Stimulated activated CD8-positive, alpha-beta memory T cell treated with anti-CD3 and anti-CD28 coated beads, Interleukin-4, amount 100 ng/mL, for 24 hours (primary cell): Measurements from ENCODE around the gene GPR31.
A peak's percentile ranks its signal among the peaks of the same experiment; 100 is the strongest.

Source experiments
- DNase-seq: peaks from one replicate; pipeline ENCODE4 v3.0.0-alpha.2; 2020; ENCODE audit warnings: low read depth

The GPR31 gene

DNA sequence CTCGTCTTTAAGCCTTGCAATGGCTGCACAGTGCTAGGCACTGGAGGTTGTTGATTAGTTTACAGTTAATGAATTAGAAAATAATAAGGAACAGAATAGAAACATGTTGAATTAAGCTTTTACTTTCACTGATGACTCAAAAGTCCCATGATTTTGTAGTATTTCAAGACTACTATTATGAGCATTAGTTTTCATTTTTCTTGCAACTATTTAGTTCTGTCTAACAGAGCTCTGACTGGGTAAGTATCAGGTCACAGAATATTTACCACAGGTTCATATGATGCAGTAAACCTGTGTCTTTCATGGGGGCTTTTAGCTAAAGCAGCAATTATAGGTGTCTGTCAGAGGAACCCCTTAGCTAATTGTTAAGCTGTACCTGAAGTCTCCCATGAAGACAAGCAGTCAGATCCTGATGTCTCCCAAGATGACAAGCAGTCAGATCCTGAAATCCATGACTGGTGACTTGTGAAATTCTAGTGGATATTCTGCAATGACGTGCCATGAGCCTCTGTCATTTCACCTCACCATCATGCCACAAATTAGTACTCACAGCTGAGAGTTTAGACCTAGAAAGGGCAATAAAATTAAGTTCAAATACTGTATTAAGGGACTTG is 8.2 kb upstream of the GPR31 start:
- no peak for DNase-seq

GRCh38 chr6:167164261-167164660 is 6.5 kb upstream of the GPR31 start:
- DNase-seq = no peak

DNA sequence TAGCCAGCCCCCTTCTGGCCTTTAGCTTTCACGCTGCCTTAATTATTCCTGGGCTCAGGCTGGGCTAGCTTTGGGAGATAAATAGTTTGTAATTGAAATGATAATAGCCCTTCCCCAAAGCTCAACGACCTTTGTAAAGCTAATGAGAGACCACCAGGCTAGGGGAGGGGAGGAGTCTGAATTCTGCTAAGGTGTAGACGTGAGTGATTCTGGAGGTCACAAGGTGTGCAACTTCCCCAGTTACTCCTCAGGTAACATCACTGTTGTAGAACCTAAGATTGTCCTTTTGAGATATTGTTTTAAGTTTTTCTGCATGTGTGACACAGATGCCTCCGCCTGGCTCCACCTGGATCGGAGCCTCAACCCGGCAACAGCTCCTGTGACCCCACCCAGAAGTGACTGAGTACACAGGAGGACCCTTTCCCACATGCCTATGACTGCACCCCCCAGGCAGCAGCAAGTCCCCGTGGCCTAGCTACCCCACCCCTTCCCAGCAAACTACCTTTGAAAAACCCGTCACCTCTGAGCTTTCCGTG is 5.8 kb upstream of the GPR31 start:
- DNase-seq = no peak

GRCh38 chr6:167162591-167162990 is 4.8 kb upstream of the GPR31 start:
- DNase-seq = no peak

DNA sequence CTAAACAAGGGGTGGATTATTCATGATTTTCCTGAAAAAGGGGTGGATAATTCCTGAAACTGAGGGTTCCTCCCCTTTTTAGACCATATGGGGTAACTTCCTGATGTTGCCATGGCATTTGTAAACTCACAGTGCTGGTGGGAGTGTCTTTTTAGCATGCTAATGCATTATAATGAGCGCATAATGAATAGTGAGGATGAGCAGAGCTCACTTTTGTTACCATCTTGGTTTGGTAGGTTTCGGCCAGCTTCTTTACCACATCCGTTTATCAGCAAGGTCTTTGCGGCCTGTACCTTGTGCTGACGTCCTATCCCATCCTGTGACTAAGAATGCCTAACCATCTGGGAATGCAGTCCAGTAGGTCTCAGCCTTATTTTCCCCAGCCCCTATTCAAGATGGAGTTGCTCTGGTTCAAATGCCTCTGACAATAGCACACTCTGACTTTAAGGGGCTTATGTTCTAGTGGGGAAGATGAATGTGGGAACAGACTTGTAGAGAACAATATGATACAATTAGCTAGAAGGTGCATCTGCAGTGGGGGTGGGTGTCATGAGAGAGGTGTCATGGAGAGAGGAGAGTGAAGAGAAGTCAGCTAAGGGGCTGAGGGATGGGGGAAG is 4.2 kb upstream of the GPR31 start:
- DNase-seq = no peak

DNA sequence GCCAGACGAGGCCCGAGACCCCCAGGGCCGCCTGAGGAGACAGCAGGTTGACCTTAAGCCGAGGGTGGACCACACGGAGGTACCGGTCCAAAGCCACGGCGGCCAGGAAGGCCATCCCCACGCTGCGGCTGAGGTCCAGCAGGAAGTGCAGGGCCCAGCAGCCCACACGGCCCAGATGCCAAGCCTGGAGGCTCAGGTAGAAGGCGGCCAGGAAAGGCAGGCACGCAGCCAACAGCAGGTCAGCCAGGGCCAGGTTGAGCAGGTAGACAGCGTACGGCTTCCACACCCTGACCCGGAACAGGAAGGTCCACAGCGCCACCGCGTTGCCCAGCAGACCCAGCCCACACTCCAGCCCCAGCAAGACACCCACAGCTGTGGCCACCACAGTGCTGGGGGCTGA is 366 bp downstream of the GPR31 start:
- no peak for DNase-seq

- no peak for DNase-seq
Measured at GRCh38 chr6:167154895-167155294, 2.9 kb downstream of the GPR31 start.

GRCh38 chr6:167154291-167154690 is 3.5 kb downstream of the GPR31 start:
- no peak for DNase-seq

DNA sequence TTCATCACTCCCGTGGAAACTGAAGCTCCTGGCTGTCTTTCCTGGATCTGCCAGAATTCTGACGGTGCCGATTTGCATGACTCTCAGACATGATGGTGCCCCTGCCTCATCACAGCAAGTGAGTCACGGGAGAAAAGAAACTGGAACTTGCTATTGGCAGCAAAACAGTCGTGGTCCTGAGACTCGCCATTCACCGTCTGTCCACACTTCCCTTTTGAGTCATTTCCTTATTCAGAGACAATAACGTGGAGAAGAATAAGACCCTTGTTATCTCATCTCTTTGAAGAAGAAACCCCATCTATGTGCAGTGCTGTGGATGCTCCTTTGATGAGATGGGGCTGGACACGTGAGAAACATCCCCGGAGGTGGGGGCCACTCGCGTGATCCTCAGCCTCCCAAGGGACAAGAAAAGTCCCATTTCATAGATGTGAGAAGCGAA is 4.2 kb downstream of the GPR31 start:
- no peak for DNase-seq

DNA sequence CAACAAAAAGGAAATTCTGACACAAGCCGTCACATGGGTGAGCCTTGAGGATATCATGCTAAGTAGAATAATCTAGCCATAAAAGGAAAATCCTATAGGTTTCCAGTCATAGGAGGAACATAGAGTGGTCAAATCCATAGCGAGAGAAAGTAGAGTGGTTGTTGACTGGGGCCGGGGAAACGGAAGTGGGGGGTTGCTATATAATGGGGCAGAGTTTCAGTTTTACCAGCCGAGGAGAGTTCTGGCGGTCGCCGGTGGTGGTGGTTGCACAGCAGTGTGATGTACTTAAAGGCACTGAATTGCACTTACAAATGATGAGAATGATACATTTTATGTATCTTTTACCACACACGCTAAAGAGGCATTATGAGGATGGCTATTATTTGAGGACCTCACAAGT is 4.9 kb downstream of the GPR31 start:
- no peak for DNase-seq

GRCh38 chr6:167151648-167152047 is 6.1 kb downstream of the GPR31 start:
- no peak for DNase-seq

GRCh38 chr6:167150941-167151549 is 6.7 kb downstream of the GPR31 start:
- no peak for DNase-seq

- no peak for DNase-seq
Measured at GRCh38 chr6:167148997-167149396, 8.8 kb downstream of the GPR31 start.

- DNase-seq = no peak
Measured at GRCh38 chr6:167148021-167148420, 9.8 kb downstream of the GPR31 start.

- no peak for DNase-seq
Measured at GRCh38 chr6:167146977-167147376, 10.8 kb downstream of the GPR31 start.

- no peak for DNase-seq
Measured at GRCh38 chr6:167146135-167146534, 11.6 kb downstream of the GPR31 start.

DNA sequence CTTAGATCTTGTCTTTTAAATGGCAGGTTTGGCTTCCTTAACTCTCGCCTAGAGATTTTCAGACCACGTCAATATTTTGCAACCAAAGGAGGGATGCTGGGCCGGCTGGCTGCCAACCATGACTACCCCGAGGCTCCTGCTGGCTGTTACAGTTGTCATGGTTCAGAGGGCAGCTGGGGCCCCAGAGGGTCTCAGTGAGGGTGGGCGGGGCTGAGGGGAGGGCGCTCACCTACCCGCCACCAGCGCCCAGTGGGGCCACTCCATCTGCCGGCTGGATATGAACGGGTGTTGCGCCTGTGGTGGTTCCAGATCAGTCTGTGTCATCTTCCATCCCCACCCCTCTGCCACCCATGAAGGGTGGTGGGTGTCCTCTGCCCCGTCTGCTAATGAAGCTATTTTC is 12.3 kb downstream of the GPR31 start:
- no peak for DNase-seq

- DNase-seq = no peak
Measured at GRCh38 chr6:167143041-167143440, 14.7 kb downstream of the GPR31 start.

DNA sequence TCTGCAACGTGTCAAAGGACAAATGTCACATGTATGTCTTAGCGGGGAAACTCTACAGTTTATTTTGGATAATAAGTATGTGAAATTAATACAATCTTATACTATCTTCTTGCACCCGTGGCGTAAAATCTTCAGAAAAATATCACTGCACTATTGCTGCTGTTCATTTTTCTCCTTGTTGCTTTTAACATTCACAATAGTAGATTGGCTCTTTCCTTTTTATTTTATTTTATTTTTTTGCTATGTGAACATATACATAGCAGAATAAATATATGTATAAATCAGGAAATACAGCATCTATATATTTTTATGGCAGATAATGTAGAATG is 15.4 kb downstream of the GPR31 start:
- no peak for DNase-seq

DNA sequence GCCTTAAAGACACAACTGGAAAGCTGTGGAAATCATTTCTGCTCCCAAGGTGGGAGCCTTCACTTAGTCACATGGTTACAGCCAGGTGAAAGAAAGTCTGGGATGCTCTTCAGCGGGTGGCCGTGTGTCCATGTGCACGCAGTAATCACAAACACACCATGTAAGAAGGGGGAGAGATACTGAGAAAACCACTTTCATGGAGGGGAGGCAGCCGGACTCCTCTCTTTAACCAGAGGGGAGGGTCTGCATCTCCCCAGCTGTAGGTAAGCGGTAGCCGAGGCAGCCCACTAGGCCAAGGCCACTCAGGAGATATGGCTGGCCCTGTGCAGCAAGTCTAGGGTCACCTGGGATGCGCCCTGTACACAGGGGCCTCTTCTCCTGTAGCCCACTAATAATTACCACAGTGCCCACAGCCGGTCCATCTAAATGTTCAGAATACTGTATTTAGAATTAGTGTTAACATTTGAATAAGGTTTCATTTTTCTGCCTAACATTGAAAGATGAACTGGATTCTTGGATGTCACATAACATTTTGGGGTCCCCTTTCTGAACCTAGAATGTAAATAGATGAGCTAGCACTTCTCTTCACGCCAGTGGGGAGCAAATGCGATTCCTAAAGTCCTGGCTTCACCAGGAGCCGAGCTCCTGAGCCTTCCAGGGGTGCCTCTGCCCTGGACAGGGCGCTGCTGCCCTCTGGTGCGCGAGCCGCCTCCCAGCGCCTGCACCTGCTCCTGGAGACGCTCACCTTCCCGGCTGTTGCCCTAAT is 15.9 kb downstream of the GPR31 start:
- peak; percentile 22 for DNase-seq

GRCh38 chr6:167140589-167141474 is 16.9 kb downstream of the GPR31 start:
- no peak for DNase-seq

GRCh38 chr6:167139761-167140160 is 18.0 kb downstream of the GPR31 start:
- no peak for DNase-seq
